MM.1S (cell line): Measurements from ENCODE around the gene ADRA2C.

Experiments
- DNase-seq: peaks from one replicate; pipeline ENCODE4 v3.0.0-alpha.2; 2015
- H2AFZ ChIP-seq: fragments of 300-600 bp; sonication (generic); 2 replicates; pipeline ENCODE4 v1.6.0; 2016; ENCODE audit warnings: antibody characterized with exemption, low read length
- H3F3A ChIP-seq: fragments of 300-600 bp; sonication (generic); 2 replicates; pipeline ENCODE4 v1.6.1; 2016; ENCODE audit warnings: mild to moderate bottlenecking, antibody characterized with exemption, low read length, moderate library complexity, mixed read lengths; ENCODE audit not compliant: insufficient read depth
- H3K27ac ChIP-seq: fragments of 300-600 bp; sonication (generic); 2 replicates; pipeline ENCODE4 v1.5.1; 2016; ENCODE audit warnings: mild to moderate bottlenecking, low read length
- H3K27me3 ChIP-seq: fragments of 300-600 bp; sonication (generic); replicated peaks from 2 replicates; pipeline ENCODE4 v1.6.0; 2016; ENCODE audit warnings: low read length; ENCODE audit not compliant: insufficient read depth
- H3K36me3 ChIP-seq: fragments of 300-600 bp; sonication (generic); replicated peaks from 2 replicates; pipeline ENCODE4 v1.6.1; 2016; ENCODE audit warnings: mild to moderate bottlenecking, low read length, mixed read lengths; ENCODE audit not compliant: insufficient read depth
- H3K4me1 ChIP-seq: fragments of 300-600 bp; sonication (generic); 2 replicates; pipeline ENCODE4 v1.6.1; 2016; ENCODE audit warnings: low read length, mixed read lengths
- H3K4me2 ChIP-seq: fragments of 300-600 bp; sonication (generic); 2 replicates; pipeline ENCODE4 v1.6.0; 2016; ENCODE audit warnings: low read depth, low read length
- H3K4me3 ChIP-seq: fragments of 300-600 bp; sonication (generic); 2 replicates; pipeline ENCODE4 v1.5.1; 2016; ENCODE audit warnings: low read length, mixed read lengths
- H3K79me2 ChIP-seq: fragments of 300-600 bp; sonication (generic); 2 replicates; pipeline ENCODE4 v1.6.1; 2016; ENCODE audit warnings: mixed run types, low read length, mixed read lengths
- H3K9ac ChIP-seq: fragments of 300-600 bp; sonication (generic); 2 replicates; pipeline ENCODE4 v1.6.1; 2016; ENCODE audit warnings: low read length, mixed read lengths
- H3K9me2 ChIP-seq: fragments of 300-600 bp; sonication (generic); replicated peaks from 2 replicates; pipeline ENCODE4 v1.6.1; 2016; ENCODE audit warnings: mild to moderate bottlenecking, low read length, mixed read lengths; ENCODE audit not compliant: insufficient read depth
- H3K9me3 ChIP-seq: fragments of 300-600 bp; sonication (generic); replicated peaks from 2 replicates; pipeline ENCODE4 v1.6.1; 2016; ENCODE audit warnings: mild to moderate bottlenecking, low read length, mixed read lengths; ENCODE audit not compliant: insufficient read depth
- H4K20me1 ChIP-seq: fragments of 300-600 bp; sonication (generic); 2 replicates; pipeline ENCODE4 v1.6.1; 2016; ENCODE audit warnings: mild to moderate bottlenecking, low read length, moderate library complexity, mixed read lengths; ENCODE audit not compliant: insufficient read depth
- EZH2 ChIP-seq: fragments of 300-600 bp; sonication (generic); optimal IDR thresholded peaks from 2 replicates; pipeline ENCODE3; 2017; ENCODE audit warnings: low read depth, mild to moderate bottlenecking, antibody characterized with exemption, low read length, mixed read lengths
- EZH2phosphoT487 ChIP-seq: fragments of 300-600 bp; sonication (generic); IDR thresholded peaks from 2 replicates; pipeline ENCODE4 v1.6.1; 2018; ENCODE audit warnings: antibody characterized with exemption, low read length
- TF ChIP-seq, protein P1 (sequence below): fragments of 300-600 bp; sonication (generic); IDR thresholded peaks from 2 replicates; pipeline ENCODE4 v1.5.1; 2016; ENCODE audit warnings: antibody characterized with exemption, low read length, mixed read lengths

ADRA2C gene

GRCh38 chr4:3727847-3728469, 38.2 kb upstream of the ADRA2C start:
- no peaks in the 10 kb centered on the region for H3K9me3 ChIP-seq
- H3K36me3 ChIP-seq: no peaks in the 10 kb centered on the region
- no peak overlapping the region for H3K4me2 ChIP-seq
- peaks cover 88% of the 10 kb centered on the region for H3K27me3 ChIP-seq
- H3K4me1 ChIP-seq: no peaks in the 10 kb centered on the region
- no peak overlapping the region for H2AFZ ChIP-seq
- TF ChIP-seq EZH2phosphoT487 (no peak), EZH2 (no peak)
- TF ChIP-seq, protein P1, sequence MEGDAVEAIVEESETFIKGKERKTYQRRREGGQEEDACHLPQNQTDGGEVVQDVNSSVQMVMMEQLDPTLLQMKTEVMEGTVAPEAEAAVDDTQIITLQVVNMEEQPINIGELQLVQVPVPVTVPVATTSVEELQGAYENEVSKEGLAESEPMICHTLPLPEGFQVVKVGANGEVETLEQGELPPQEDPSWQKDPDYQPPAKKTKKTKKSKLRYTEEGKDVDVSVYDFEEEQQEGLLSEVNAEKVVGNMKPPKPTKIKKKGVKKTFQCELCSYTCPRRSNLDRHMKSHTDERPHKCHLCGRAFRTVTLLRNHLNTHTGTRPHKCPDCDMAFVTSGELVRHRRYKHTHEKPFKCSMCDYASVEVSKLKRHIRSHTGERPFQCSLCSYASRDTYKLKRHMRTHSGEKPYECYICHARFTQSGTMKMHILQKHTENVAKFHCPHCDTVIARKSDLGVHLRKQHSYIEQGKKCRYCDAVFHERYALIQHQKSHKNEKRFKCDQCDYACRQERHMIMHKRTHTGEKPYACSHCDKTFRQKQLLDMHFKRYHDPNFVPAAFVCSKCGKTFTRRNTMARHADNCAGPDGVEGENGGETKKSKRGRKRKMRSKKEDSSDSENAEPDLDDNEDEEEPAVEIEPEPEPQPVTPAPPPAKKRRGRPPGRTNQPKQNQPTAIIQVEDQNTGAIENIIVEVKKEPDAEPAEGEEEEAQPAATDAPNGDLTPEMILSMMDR: no peak
- no peaks in the 10 kb centered on the region for H3K79me2 ChIP-seq
- no peak overlapping the region for H3K4me3 ChIP-seq
- no peak for DNase-seq
- H3K27ac ChIP-seq: no peak overlapping the region
- H3K9me2 ChIP-seq: no peaks in the 10 kb centered on the region
- H3K9ac ChIP-seq: no peak overlapping the region
- H3F3A ChIP-seq: no peaks in the 10 kb centered on the region
- H4K20me1 ChIP-seq: no peaks in the 10 kb centered on the region

DNA sequence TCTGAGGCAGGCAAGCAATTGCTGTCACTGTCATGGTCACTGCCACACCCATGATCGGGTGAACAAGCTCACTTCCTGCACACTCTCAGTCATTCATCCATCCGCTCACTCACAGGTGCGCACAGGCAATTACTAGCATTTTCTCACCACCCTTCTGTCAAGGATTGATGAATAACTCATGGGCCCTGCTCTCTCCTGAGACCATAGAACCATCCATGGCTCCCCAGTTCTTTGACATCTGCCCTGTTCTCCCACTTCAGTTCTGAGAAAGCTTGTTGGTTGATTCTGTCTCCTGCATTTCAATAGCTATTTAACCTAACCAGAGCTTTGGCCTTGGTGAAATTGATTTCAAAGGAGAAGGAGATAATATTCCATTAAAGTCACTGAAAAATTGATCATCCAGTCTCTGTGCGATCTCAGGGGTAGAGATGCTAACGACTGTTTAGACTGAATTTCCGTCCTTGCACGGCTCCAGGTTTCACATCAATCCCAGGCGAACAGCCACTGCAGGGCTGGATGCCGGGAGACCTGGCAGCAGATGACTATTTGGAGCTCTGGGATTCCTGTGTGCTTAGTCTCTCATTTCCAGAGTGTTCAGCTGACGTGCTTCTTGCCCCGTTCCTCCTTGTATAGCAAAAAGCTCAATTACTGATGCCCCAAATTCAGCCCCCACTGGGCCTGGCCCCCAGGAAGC, 36.9 kb upstream of the ADRA2C start:
- H3K9ac ChIP-seq: no peak overlapping the region
- H3K9me2 ChIP-seq: no peaks in the 10 kb centered on the region
- H2AFZ ChIP-seq: no peak overlapping the region
- H3K79me2 ChIP-seq: no peaks in the 10 kb centered on the region
- H3K4me2 ChIP-seq: no peak overlapping the region
- no peaks in the 10 kb centered on the region for H3K4me1 ChIP-seq
- H3K9me3 ChIP-seq: no peaks in the 10 kb centered on the region
- no peaks in the 10 kb centered on the region for H4K20me1 ChIP-seq
- no peak for DNase-seq
- H3F3A ChIP-seq: no peaks in the 10 kb centered on the region
- TF ChIP-seq, protein P1: no peak
- TF ChIP-seq EZH2phosphoT487 (no peak), EZH2 (no peak)
- H3K27me3 ChIP-seq: peaks cover 89% of the 10 kb centered on the region
- no peaks in the 10 kb centered on the region for H3K36me3 ChIP-seq
- H3K4me3 ChIP-seq: no peak overlapping the region
- no peak overlapping the region for H3K27ac ChIP-seq

DNA sequence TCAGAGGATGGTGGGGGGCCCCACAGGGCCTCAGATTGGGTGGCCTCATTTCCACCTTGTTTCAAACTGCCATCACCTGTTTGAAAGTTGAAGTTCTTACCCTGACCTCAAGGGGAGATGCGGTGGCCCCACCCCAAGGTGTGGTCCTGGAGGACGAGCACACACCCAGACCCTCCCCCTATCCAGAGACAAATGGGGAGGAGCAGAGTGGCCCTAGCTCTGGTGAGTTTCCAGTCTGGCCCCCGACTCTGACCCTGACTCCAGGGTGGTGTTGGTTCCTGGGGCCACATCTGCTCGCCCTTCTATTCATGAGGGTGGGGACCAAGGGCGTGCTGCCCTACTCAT, 36.3 kb upstream of the ADRA2C start:
- Histone ChIP-seq H3K27ac (no peak overlapping the region), H3K79me2 (no peaks in the 10 kb centered on the region), H4K20me1 (no peaks in the 10 kb centered on the region), H3K4me3 (no peak overlapping the region), H3K9me3 (no peaks in the 10 kb centered on the region), H3K36me3 (no peaks in the 10 kb centered on the region), H2AFZ (no peak overlapping the region), H3K4me1 (no peaks in the 10 kb centered on the region), H3K9ac (no peak overlapping the region), H3K27me3 (peaks cover 89% of the 10 kb centered on the region), H3K4me2 (no peak overlapping the region), H3F3A (no peaks in the 10 kb centered on the region), H3K9me2 (no peaks in the 10 kb centered on the region)
- TF ChIP-seq EZH2 (no peak), EZH2phosphoT487 (no peak)
- TF ChIP-seq, protein P1: no peak
- DNase-seq: no peak
